ENCODE measurements around the gene CARHSP1. TPM values are rescaled to one million over a fixed set of nuclear protein-coding genes. Genes with fewer than 3 reads are reported as not detected.

Gene CARHSP1
- total RNA-seq, 1 donor from 2014 or later, result 79.4 TPM

DNA sequence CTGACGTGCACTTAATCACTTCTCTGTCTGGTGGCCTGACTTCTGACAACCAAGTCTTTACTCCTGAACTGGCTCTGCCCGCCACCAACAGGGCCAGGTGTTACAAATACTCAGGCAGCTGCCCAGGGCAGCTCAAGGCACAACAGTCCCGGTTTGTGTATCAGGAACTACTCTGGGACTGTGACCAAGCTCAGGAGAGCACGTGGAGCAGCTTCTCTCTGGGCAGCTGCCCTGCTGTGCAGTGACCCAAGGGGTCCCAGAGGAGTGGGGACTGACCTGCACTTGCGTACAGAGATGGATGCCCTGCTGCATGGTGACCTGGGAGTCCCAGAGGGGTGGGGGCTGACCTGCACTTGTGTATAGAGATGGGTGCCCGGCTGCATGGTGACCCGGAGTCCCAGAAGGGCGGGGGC is 35.2 kb upstream of the CARHSP1 start:
- H3K4me1 Mint-ChIP-seq (ENCODE audit: low read depth), result peaks cover 16% of the 10 kb centered on the region

DNA sequence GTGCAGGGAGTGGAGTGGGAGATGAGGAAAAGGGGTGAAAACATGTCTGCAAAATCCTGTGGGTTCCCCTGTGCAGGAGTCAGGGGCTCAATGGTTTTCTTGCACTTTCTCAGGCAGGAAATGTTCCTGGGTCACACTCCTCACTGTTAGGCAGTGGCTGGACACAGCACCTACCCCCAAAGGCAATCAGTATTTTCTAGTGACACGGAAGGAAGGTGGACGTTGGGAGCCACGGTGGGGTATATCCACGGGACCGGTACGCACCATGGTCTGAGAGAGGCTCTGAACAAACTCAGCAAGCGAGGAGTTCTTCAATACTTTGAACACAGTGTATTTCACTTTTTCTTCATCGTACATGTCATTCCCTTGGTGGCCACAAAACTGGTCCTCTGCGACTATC is 34.2 kb upstream of the CARHSP1 start:
- peaks cover 65% of the 10 kb centered on the region for H3K36me3 Mint-ChIP-seq (ENCODE audit: low read depth)
- H3K4me3 Mint-ChIP-seq, result no peak overlapping the region
- H3K27ac Mint-ChIP-seq, result no peak overlapping the region
- intact Hi-C loops (cut with micrococcal nuclease), result no loop called here
- H3K9me3 Mint-ChIP-seq, result no peaks in the 10 kb centered on the region
- no peaks in the 10 kb centered on the region for H3K27me3 Mint-ChIP-seq (ENCODE audit: insufficient read depth)
- H3K4me1 Mint-ChIP-seq (ENCODE audit: low read depth), result peaks cover 6% of the 10 kb centered on the region
- DNase-seq (ENCODE audit: low spot score), result no peak

More for the DNA sequence above, 35.2 kb upstream of the CARHSP1 start:
- intact Hi-C loops (cut with micrococcal nuclease), result no loop called here
- Mint-ChIP-seq H3K9me3 (no peaks in the 10 kb centered on the region), H3K27ac (peak overlapping the region; percentile 12), H3K4me3 (no peak overlapping the region), H3K36me3 (ENCODE audit: low read depth) (peaks cover 64% of the 10 kb centered on the region), H3K27me3 (ENCODE audit: insufficient read depth) (no peaks in the 10 kb centered on the region)
- no peak for DNase-seq (ENCODE audit: low spot score)

- H3K27ac Mint-ChIP-seq, result no peak overlapping the region
- H3K27me3 Mint-ChIP-seq (ENCODE audit: insufficient read depth), result no peaks in the 10 kb centered on the region
- intact Hi-C loops (cut with micrococcal nuclease), result loop anchor here (2.0 kb wide), 1 partner anchor 19 kb away; no protein-coding TSS in a partner anchor
- no peaks in the 10 kb centered on the region for H3K4me1 Mint-ChIP-seq (ENCODE audit: low read depth)
- H3K36me3 Mint-ChIP-seq (ENCODE audit: low read depth), result peaks cover 61% of the 10 kb centered on the region
- no peak for DNase-seq (ENCODE audit: low spot score)
- no peak overlapping the region for H3K4me3 Mint-ChIP-seq
- no peaks in the 10 kb centered on the region for H3K9me3 Mint-ChIP-seq
These were observed 32.6 kb upstream of the CARHSP1 start for GRCh38 chr16:8901320-8901861.

DNA sequence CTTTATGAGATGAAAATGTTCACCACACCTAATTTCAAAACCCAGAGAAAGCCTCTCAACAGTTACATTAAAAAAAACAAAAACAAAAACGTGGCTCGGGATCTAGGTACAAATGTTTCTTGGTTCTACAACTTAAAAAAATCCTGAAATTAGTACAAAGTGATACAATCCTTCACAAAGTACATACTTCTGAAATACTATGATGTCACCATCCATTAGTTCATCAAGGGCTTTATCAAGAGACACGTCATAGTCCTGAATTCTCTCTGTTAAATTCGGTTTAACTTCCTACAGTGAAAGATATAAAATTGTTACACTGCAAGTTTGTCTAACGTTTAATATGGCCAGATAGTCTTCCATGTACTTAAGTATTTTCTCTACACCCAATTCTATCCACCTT is 31.5 kb upstream of the CARHSP1 start:
- H3K27ac Mint-ChIP-seq, result no peak overlapping the region
- no peaks in the 10 kb centered on the region for H3K4me1 Mint-ChIP-seq (ENCODE audit: low read depth)
- intact Hi-C loops (cut with micrococcal nuclease), result loop anchor here (2.0 kb wide), 1 partner anchor 20 kb away; no protein-coding TSS in a partner anchor
- no peaks in the 10 kb centered on the region for H3K27me3 Mint-ChIP-seq (ENCODE audit: insufficient read depth)
- H3K9me3 Mint-ChIP-seq, result no peaks in the 10 kb centered on the region
- DNase-seq (ENCODE audit: low spot score), result no peak
- peaks cover 55% of the 10 kb centered on the region for H3K36me3 Mint-ChIP-seq (ENCODE audit: low read depth)
- H3K4me3 Mint-ChIP-seq, result no peak overlapping the region

- Mint-ChIP-seq H3K4me1 (ENCODE audit: low read depth) (no peaks in the 10 kb centered on the region), H3K4me3 (no peak overlapping the region), H3K9me3 (no peaks in the 10 kb centered on the region), H3K36me3 (ENCODE audit: low read depth) (peaks cover 56% of the 10 kb centered on the region), H3K27me3 (ENCODE audit: insufficient read depth) (no peaks in the 10 kb centered on the region), H3K27ac (no peak overlapping the region)
- intact Hi-C loops (cut with micrococcal nuclease), result loop anchor here (2.0 kb wide), 1 partner anchor 21 kb away; no protein-coding TSS in a partner anchor
- no peak for DNase-seq (ENCODE audit: low spot score)
These were observed 31.0 kb upstream of the CARHSP1 start for GRCh38 chr16:8899709-8900317.

GRCh38 chr16:8898660-8899318 is 30.0 kb upstream of the CARHSP1 start:
- intact Hi-C loops (cut with micrococcal nuclease), result no loop called here
- H3K27me3 Mint-ChIP-seq (ENCODE audit: insufficient read depth), result no peaks in the 10 kb centered on the region
- no peaks in the 10 kb centered on the region for H3K4me1 Mint-ChIP-seq (ENCODE audit: low read depth)
- no peak overlapping the region for H3K27ac Mint-ChIP-seq
- no peaks in the 10 kb centered on the region for H3K9me3 Mint-ChIP-seq
- peaks cover 62% of the 10 kb centered on the region for H3K36me3 Mint-ChIP-seq (ENCODE audit: low read depth)
- DNase-seq (ENCODE audit: low spot score), result no peak
- H3K4me3 Mint-ChIP-seq, result no peak overlapping the region

- Mint-ChIP-seq H3K9me3 (no peaks in the 10 kb centered on the region), H3K27me3 (ENCODE audit: insufficient read depth) (no peaks in the 10 kb centered on the region), H3K4me3 (no peak overlapping the region), H3K27ac (no peak overlapping the region), H3K36me3 (ENCODE audit: low read depth) (peaks cover 65% of the 10 kb centered on the region), H3K4me1 (ENCODE audit: low read depth) (peaks cover 9% of the 10 kb centered on the region)
- intact Hi-C loops (cut with micrococcal nuclease), result no loop called here
- no peak for DNase-seq (ENCODE audit: low spot score)
These were observed 26.0 kb upstream of the CARHSP1 start for GRCh38 chr16:8894736-8895334.

DNA sequence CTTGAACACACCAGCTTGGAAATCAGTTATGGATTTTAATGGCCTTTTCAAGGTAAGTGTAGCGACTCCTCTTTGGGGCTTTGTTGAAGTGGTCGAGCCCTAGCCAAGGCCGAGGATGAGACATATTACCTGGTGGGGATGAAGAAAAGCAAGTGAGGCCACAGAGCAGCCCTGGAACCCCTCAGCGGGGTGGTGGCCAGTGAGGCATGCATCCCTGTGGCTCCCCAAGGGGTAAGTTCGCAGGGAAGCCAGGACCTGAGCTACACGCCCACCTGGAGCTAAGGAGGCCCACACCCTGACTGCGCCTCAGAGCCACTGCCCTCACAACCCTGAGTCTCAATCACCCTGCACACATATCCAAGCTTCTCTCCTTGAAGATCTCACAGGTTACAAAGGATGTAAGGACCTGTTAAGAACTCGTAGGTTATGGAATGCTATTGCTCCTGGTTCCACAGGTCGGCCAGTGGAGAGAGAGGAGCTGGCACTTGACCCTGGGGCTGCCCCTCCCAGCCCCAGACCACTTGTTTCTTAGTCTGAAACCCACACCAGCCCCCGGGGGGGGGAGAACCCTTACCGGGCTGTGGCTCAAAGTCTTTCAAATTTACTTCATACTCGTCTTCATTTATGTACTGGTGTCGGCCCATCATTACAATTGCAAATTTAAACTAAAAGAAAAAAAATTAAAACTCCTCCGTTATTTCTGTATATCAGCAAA is 25.3 kb upstream of the CARHSP1 start:
- no peak overlapping the region for H3K27ac Mint-ChIP-seq
- intact Hi-C loops (cut with micrococcal nuclease), result no loop called here
- no peaks in the 10 kb centered on the region for H3K27me3 Mint-ChIP-seq (ENCODE audit: insufficient read depth)
- no peak for DNase-seq (ENCODE audit: low spot score)
- H3K36me3 Mint-ChIP-seq (ENCODE audit: low read depth), result peaks cover 59% of the 10 kb centered on the region
- no peak overlapping the region for H3K4me3 Mint-ChIP-seq
- no peaks in the 10 kb centered on the region for H3K9me3 Mint-ChIP-seq
- H3K4me1 Mint-ChIP-seq (ENCODE audit: low read depth), result peaks cover 9% of the 10 kb centered on the region

DNA sequence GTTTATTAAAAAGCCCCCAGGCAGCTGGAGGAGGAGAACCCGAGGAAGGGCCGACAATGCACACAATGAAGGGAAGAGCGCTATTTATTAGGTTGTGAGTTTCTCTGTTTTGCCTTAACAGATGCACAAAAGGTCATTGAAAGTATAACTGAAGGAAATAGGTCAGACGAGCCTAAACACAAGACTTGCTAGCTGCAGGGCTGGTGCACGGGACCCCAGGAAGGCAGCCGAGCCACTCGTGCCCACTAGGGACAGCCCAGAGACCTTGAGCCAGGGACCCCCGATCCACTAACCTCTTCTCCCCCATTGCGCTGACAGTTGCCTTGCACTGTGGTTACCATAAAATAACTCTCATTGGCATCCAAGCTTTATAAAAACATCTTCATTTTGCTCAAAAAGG is 24.6 kb upstream of the CARHSP1 start:
- no peak for DNase-seq (ENCODE audit: low spot score)
- intact Hi-C loops (cut with micrococcal nuclease), result no loop called here
- H3K4me3 Mint-ChIP-seq, result no peak overlapping the region
- H3K36me3 Mint-ChIP-seq (ENCODE audit: low read depth), result peaks cover 55% of the 10 kb centered on the region
- H3K27me3 Mint-ChIP-seq (ENCODE audit: insufficient read depth), result no peaks in the 10 kb centered on the region
- H3K27ac Mint-ChIP-seq, result no peak overlapping the region
- H3K9me3 Mint-ChIP-seq, result no peaks in the 10 kb centered on the region
- peaks cover 9% of the 10 kb centered on the region for H3K4me1 Mint-ChIP-seq (ENCODE audit: low read depth)

- H3K4me3 Mint-ChIP-seq, result no peak overlapping the region
- DNase-seq (ENCODE audit: low spot score), result no peak
- H3K27ac Mint-ChIP-seq, result no peak overlapping the region
These were observed 23.3 kb upstream of the CARHSP1 start for GRCh38 chr16:8892101-8892575.

GRCh38 chr16:8890549-8890921 is 21.7 kb upstream of the CARHSP1 start:
- no peak overlapping the region for H3K27ac Mint-ChIP-seq
- H3K36me3 Mint-ChIP-seq (ENCODE audit: low read depth), result peaks cover 49% of the 10 kb centered on the region
- H3K9me3 Mint-ChIP-seq, result no peaks in the 10 kb centered on the region
- H3K4me3 Mint-ChIP-seq, result no peak overlapping the region
- peaks cover 9% of the 10 kb centered on the region for H3K4me1 Mint-ChIP-seq (ENCODE audit: low read depth)
- intact Hi-C loops (cut with micrococcal nuclease), result no loop called here
- no peaks in the 10 kb centered on the region for H3K27me3 Mint-ChIP-seq (ENCODE audit: insufficient read depth)
- DNase-seq (ENCODE audit: low spot score), result no peak

More at GRCh38 chr16:8892101-8892575, 23.3 kb upstream of the CARHSP1 start:
- H3K27me3 Mint-ChIP-seq (ENCODE audit: insufficient read depth), result no peaks in the 10 kb centered on the region
- H3K4me1 Mint-ChIP-seq (ENCODE audit: low read depth), result peaks cover 9% of the 10 kb centered on the region
- H3K36me3 Mint-ChIP-seq (ENCODE audit: low read depth), result peaks cover 52% of the 10 kb centered on the region
- intact Hi-C loops (cut with micrococcal nuclease), result no loop called here
- no peaks in the 10 kb centered on the region for H3K9me3 Mint-ChIP-seq

GRCh38 chr16:8889893-8890548 is 21.2 kb upstream of the CARHSP1 start:
- DNase-seq (ENCODE audit: low spot score), result no peak
- Mint-ChIP-seq H3K27me3 (ENCODE audit: insufficient read depth) (peaks cover 2% of the 10 kb centered on the region), H3K4me1 (ENCODE audit: low read depth) (peaks cover 9% of the 10 kb centered on the region), H3K4me3 (no peak overlapping the region), H3K27ac (no peak overlapping the region), H3K36me3 (ENCODE audit: low read depth) (peaks cover 44% of the 10 kb centered on the region), H3K9me3 (no peaks in the 10 kb centered on the region)
- intact Hi-C loops (cut with micrococcal nuclease), result no loop called here

Data from activated T-helper 1 cell treated with anti-CD3 and anti-CD28 coated beads, Interleukin-12 subunit alpha, Interleukin-12 subunit beta, Interleukin-2, Interleukin-4 antibody, amounts not matched to agents 30 ng/mL and 10 ng/mL and 1 ng/mL, durations not matched to agents 14 hours and 24 hours and 36 hours (primary cell).